Endothelial cell of umbilical vein (primary cell): Measurements from ENCODE around the gene LTBP2. TPM values are rescaled to one million over a fixed set of nuclear protein-coding genes. Genes with fewer than 3 reads are reported as not detected.

Experiments used
- BruUV-seq: library from RNA; stranded (reverse); fragments of 400-500 nt; replicated peaks from 2 replicates; lab custom pipeline; 2021; lab: Mats Ljungman, UMichigan
- CTCF ChIA-PET: fragments of 300-600, 350-600 bp; sonication (Branson Sonifier 250); formaldehyde crosslinking; loops from one replicate; lab custom pipeline; 2021; ENCODE audit warnings: antibody characterized with exemption, inconsistent platforms; lab: Charles Lee
- POLR2A ChIA-PET: fragments of 300-600, 350-600 bp; sonication (Branson Sonifier 250); formaldehyde crosslinking; loops from one replicate; lab custom pipeline; 2021; ENCODE audit warnings: antibody characterized with exemption, inconsistent platforms; lab: Charles Lee
- DNase-seq: peaks from one replicate; pipeline ENCODE4 v3.0.0-alpha.2; 2011; ENCODE audit warnings: low read depth, low spot score
- FAIRE-seq: peaks from 2 replicates; lab custom pipeline; 2011; peaks lifted over from hg19 to GRCh38; lab: Jason Lieb, UNC
- H2AFZ ChIP-seq: 2 replicates; pipeline ENCODE4 v1.6.0; 2012; ENCODE audit warnings: low read depth, low read length, control low read depth, inconsistent platforms
- H3K27ac ChIP-seq: 2 replicates; pipeline ENCODE4 v1.5.1; 2011; ENCODE audit warnings: low read depth, mild to moderate bottlenecking, control low read depth, low read length, moderate library complexity; ENCODE audit not compliant: insufficient read depth
- H3K27me3 ChIP-seq, 2 experiments: 2 replicates each; pipeline versions ENCODE4 v1.6.0 to v1.6.1; 2011; ENCODE audit warnings: low read length in 2 of 2, mixed read lengths in 1 of 2; ENCODE audit not compliant: control insufficient read depth in 2 of 2, insufficient read depth in 2 of 2
- H3K36me3 ChIP-seq, 2 experiments: 2 replicates in 1 of 2; 3 replicates in 1 of 2; pipeline ENCODE4 v1.5.1; 2011; ENCODE audit warnings: low read length in 2 of 2, mild to moderate bottlenecking in 1 of 2, moderate library complexity in 1 of 2; ENCODE audit not compliant: control insufficient read depth in 2 of 2, insufficient read depth in 2 of 2; ENCODE audit errors: extremely low read depth in 1 of 2
- H3K4me1 ChIP-seq: 3 replicates; pipeline ENCODE4 v1.5.1; 2011; ENCODE audit warnings: mild to moderate bottlenecking, low read length; ENCODE audit not compliant: control insufficient read depth, insufficient read depth; ENCODE audit errors: extremely low read depth
- H3K4me2 ChIP-seq: 2 replicates; pipeline ENCODE4 v1.6.1; 2011; ENCODE audit warnings: low read length, control low read depth, mixed read lengths; ENCODE audit not compliant: insufficient read depth
- H3K4me3 ChIP-seq, 3 experiments: fragments of 200-600 bp in 1 of 3; sonication (generic), shearing (Covaris generic) in 1 of 3; replicated peaks in 1 of 3; 2 replicates each; pipeline ENCODE4 v1.5.1; 2011 to 2016; ENCODE audit warnings: control low read depth in 3 of 3, low read length in 3 of 3, mild to moderate bottlenecking in 2 of 3, inconsistent platforms in 1 of 3, low read depth in 1 of 3, moderate library complexity in 1 of 3; ENCODE audit not compliant: insufficient read depth in 1 of 3
- H3K79me2 ChIP-seq: 2 replicates; pipeline ENCODE4 v1.6.0; 2012; ENCODE audit warnings: low read length, inconsistent platforms; ENCODE audit not compliant: control insufficient read depth, insufficient read depth
- H3K9ac ChIP-seq: replicated peaks from 2 replicates; pipeline ENCODE3; 2011; ENCODE audit warnings: low read length, control low read depth; ENCODE audit not compliant: insufficient read depth; ENCODE audit errors: extremely low read depth
- H3K9me1 ChIP-seq: replicated peaks from 3 replicates; pipeline ENCODE4 v1.6.0; 2011; ENCODE audit warnings: mild to moderate bottlenecking, low read length; ENCODE audit not compliant: control insufficient read depth, insufficient read depth; ENCODE audit errors: extremely low read depth
- H3K9me3 ChIP-seq: replicated peaks from 2 replicates; pipeline ENCODE4 v1.5.1; 2012; ENCODE audit warnings: low read length, inconsistent platforms; ENCODE audit not compliant: control insufficient read depth, insufficient read depth
- H4K20me1 ChIP-seq: replicated peaks from 2 replicates; pipeline ENCODE3; 2011; ENCODE audit warnings: mild to moderate bottlenecking, low read length; ENCODE audit not compliant: control insufficient read depth, insufficient read depth; ENCODE audit errors: extremely low read depth
- EZH2 ChIP-seq: IDR thresholded peaks from 2 replicates; pipeline ENCODE4 v1.6.1; 2012; ENCODE audit warnings: borderline replicate concordance, low read depth, mild to moderate bottlenecking, moderate library complexity, low read length, inconsistent platforms; ENCODE audit not compliant: severe bottlenecking
- FOS ChIP-seq: IDR thresholded peaks from 2 replicates; pipeline ENCODE4 v1.6.1; 2011; ENCODE audit warnings: mild to moderate bottlenecking, low read length, moderate library complexity, borderline replicate concordance; ENCODE audit not compliant: insufficient read depth
- GATA2 ChIP-seq: IDR thresholded peaks from 2 replicates; pipeline ENCODE4 v1.7.0; 2011; ENCODE audit warnings: low read depth, mild to moderate bottlenecking, moderate library complexity, mixed read lengths, low read length; ENCODE audit not compliant: insufficient read length, insufficient read depth
- JUN ChIP-seq: IDR thresholded peaks from 2 replicates; pipeline ENCODE4 v1.6.1; 2011; ENCODE audit warnings: borderline replicate concordance, low read depth; ENCODE audit not compliant: insufficient read length, insufficient read depth
- MYC ChIP-seq: IDR thresholded peaks from one replicate; pipeline ENCODE4 v1.6.1; 2011; ENCODE audit warnings: mild to moderate bottlenecking, low read depth, low read length
- POLR2A ChIP-seq: IDR thresholded peaks from 2 replicates; pipeline ENCODE4 v1.6.1; 2012; ENCODE audit warnings: low read depth, mild to moderate bottlenecking, control low read depth, low read length
- POLR2AphosphoS5 ChIP-seq: IDR thresholded peaks from 2 replicates; pipeline ENCODE4 v1.6.1; 2012; ENCODE audit warnings: low read depth, mild to moderate bottlenecking, control low read depth, low read length, moderate library complexity; ENCODE audit not compliant: insufficient read depth
- dilution Hi-C: fragments of 300-500 bp; cut with MboI; formaldehyde crosslinking; loops from one replicate; pipeline ENCODE4 v1.15.0; 2019; ENCODE audit warnings: low sequenced_read_pairs; ENCODE audit not compliant: extremely low pct_ligation_motif_present
- intact Hi-C: fragments of 100-400 bp; cut with micrococcal nuclease; formaldehyde crosslinking; loops from one replicate; pipeline ENCODE4 v1.10.0; 2022
- polyA plus RNA-seq, 4 experiments: library from polyadenylated mRNA; depleted of rRNA in 3 of 4; stranded (reverse) in 3 of 4; unstranded in 1 of 4; fragments of >200 nt; gene quantifications; 2 replicates each; pipeline versions ENCODE4 v1.2.1 to v1.2.3, GENCODE V29; 2011 to 2012; ENCODE audit warnings: missing spikeins in 1 of 4
- total RNA-seq: library from RNA; stranded (reverse); gene quantifications from 2 replicates; pipeline ENCODE4 v1.2.3, GENCODE V29; 2021
- TF ChIP-seq, protein P1 (sequence below), 2 donors: IDR thresholded peaks; 1 replicate in 1 of 2; 2 replicates in 1 of 2; pipeline ENCODE4 v1.5.1; 2011; ENCODE audit warnings: low read length in 2 of 2, mild to moderate bottlenecking in 2 of 2, moderate library complexity in 2 of 2, control low read depth in 1 of 2, inconsistent platforms in 1 of 2, low read depth in 1 of 2; ENCODE audit not compliant: insufficient read depth in 1 of 2; ENCODE audit errors: extremely low read depth in 1 of 2
- TF ChIP-seq, protein P2 (sequence below): IDR thresholded peaks from 2 replicates; pipeline ENCODE4 v1.6.1; 2011; ENCODE audit not compliant: insufficient read depth, insufficient read length

LTBP2 gene
- total and polyA plus RNA-seq, 2 donors (not counting 3 experiments of a cell fraction or from before 2014, with no cell fraction given) = 209 to 268 TPM

DNA sequence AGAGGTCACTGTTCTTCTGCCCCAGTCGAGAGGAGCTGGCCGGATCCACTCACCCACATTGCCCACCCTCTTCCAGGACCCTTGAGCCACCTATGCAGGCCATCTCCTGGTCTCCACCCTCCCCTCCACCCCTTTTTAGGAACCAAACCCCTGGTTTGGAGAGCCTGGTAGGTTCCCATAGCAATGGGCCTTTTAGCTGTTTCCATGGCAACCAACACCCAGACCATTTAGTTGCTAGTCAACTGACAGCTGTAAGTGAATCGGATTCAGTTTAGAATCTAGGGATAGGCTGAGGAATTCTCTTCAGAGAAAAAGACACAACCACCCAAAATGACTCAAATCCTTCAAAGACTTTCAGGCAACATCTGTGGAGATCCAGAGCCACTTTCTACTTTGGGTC lies 135.4 kb downstream of the LTBP2 start:
- no peak for FAIRE-seq
- POLR2A ChIA-PET = interaction anchor here (0.7 kb wide), 2 partner anchors 114 to 338 kb away, joined by 3 to 6 read pairs; no protein-coding TSS in a partner anchor
- Histone ChIP-seq H3K79me2 (no peaks in the 10 kb centered on the region), H3K27ac (no peak overlapping the region), H3K9ac (no peak overlapping the region), H3K4me2 (no peak overlapping the region), H3K9me1 (no peaks in the 10 kb centered on the region), H3K27me3 (no peaks in the 10 kb centered on the region), H3K9me3 (no peaks in the 10 kb centered on the region), H4K20me1 (no peaks in the 10 kb centered on the region), H2AFZ (no peak overlapping the region), H3K4me1 (peaks cover 5% of the 10 kb centered on the region), H3K4me3 (no peak overlapping the region), H3K36me3 (peaks cover 13 to 14% of the 10 kb centered on the region in 2 experiments)
- CTCF ChIA-PET = interaction anchor here (3.7 to 4.3 kb wide), 3 partner anchors 17 to 117 kb away, joined by 43 to 55 read pairs (median 52); no protein-coding TSS in a partner anchor
- no peak for DNase-seq
- dilution Hi-C loops = no loop called here
- no TSS peak for BruUV-seq
- TF ChIP-seq, protein P1, sequence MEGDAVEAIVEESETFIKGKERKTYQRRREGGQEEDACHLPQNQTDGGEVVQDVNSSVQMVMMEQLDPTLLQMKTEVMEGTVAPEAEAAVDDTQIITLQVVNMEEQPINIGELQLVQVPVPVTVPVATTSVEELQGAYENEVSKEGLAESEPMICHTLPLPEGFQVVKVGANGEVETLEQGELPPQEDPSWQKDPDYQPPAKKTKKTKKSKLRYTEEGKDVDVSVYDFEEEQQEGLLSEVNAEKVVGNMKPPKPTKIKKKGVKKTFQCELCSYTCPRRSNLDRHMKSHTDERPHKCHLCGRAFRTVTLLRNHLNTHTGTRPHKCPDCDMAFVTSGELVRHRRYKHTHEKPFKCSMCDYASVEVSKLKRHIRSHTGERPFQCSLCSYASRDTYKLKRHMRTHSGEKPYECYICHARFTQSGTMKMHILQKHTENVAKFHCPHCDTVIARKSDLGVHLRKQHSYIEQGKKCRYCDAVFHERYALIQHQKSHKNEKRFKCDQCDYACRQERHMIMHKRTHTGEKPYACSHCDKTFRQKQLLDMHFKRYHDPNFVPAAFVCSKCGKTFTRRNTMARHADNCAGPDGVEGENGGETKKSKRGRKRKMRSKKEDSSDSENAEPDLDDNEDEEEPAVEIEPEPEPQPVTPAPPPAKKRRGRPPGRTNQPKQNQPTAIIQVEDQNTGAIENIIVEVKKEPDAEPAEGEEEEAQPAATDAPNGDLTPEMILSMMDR (IDR thresholded peaks at IDR 0.05; ENCODE audit: extremely low read depth in 1 of 2, insufficient read depth in 1 of 2, low read depth in 1 of 2, low read length in 2 of 2) = no peak
- TF ChIP-seq EZH2 (no peak), POLR2A (no peak), FOS (no peak), GATA2 (no peak), MYC (no peak), JUN (no peak), POLR2AphosphoS5 (no peak)
- TF ChIP-seq, protein P2, sequence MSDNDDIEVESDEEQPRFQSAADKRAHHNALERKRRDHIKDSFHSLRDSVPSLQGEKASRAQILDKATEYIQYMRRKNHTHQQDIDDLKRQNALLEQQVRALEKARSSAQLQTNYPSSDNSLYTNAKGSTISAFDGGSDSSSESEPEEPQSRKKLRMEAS = no peak
- intact Hi-C loops = no loop called here
